Chondrocyte (in vitro differentiated cells): ENCODE data around the gene LPAR6. TPM values are rescaled to one million over a fixed set of nuclear protein-coding genes. Genes with fewer than 3 reads are reported as not detected.
"Not testable (repeated sequence)": the region's sequence is repeated elsewhere in the genome, so short reads cannot be mapped to it uniquely, and the experiment has no call there.

Experiments
- DNase-seq: peaks from one replicate; pipeline ENCODE4 v3.0.0; 2021; ENCODE audit warnings: mixed read lengths, low spot score
- H3K27ac Mint-ChIP-seq: one replicate; pipeline ENCODE4 v1.8.0; 2021; ENCODE audit warnings: mild to moderate bottlenecking, moderate library complexity, mixed read lengths; ENCODE audit not compliant: unreplicated experiment
- H3K27me3 Mint-ChIP-seq: 2 replicates; pipeline ENCODE4 v1.8.0; 2021; ENCODE audit warnings: low read depth, mixed read lengths
- H3K36me3 Mint-ChIP-seq: 2 replicates; pipeline ENCODE4 v1.8.0; 2021; ENCODE audit warnings: low read depth, mixed read lengths
- H3K4me1 Mint-ChIP-seq: 2 replicates; pipeline ENCODE4 v1.8.0; 2021; ENCODE audit warnings: low read depth, mild to moderate bottlenecking, mixed read lengths
- H3K4me3 Mint-ChIP-seq: one replicate; pipeline ENCODE4 v1.8.0; 2021; ENCODE audit warnings: mild to moderate bottlenecking, moderate library complexity, mixed read lengths; ENCODE audit not compliant: unreplicated experiment
- H3K9me3 Mint-ChIP-seq: 2 replicates; pipeline ENCODE4 v1.8.0; 2021; ENCODE audit warnings: low read depth, mixed read lengths
- total RNA-seq: library from RNA; stranded (reverse); gene quantifications from 3 replicates; pipeline ENCODE4 v1.2.1, GENCODE V29; 2021
- TF ChIP-seq, protein P1 (sequence below): fragments of 200-600 bp; sonication (generic); IDR thresholded peaks from 2 replicates; pipeline ENCODE4 v1.5.0; 2021; ENCODE audit warnings: antibody characterized with exemption, mild to moderate bottlenecking, moderate library complexity

The LPAR6 gene
- total RNA-seq, 1 donor from 2014 or later = 4.1 TPM

DNA sequence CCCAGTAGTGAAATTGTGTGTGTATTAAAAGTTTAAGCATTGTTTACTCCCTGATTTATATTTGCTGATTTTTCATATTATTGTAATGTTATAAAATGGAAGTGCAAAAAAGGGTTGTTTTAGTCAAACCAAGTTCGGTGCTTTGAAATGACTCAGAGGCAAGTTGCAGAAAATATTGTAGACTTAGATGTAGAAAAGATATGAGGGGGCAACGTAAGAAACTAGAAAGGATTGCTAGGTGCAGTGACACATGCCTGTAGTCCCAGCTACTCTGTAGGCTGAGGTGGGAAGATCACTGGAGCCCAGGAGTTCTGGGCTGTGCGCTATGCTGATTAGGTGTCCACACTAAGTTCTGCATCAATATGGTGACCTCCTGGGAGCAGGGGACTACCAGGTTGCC is 16.1 kb upstream of the LPAR6 start:
- Mint-ChIP-seq H3K4me3 (no peak overlapping the region), H3K4me1 (peaks cover 32% of the 10 kb centered on the region), H3K36me3 (peaks cover 4% of the 10 kb centered on the region), H3K27ac (peak overlapping the region; percentile 24), H3K27me3 (no peaks in the 10 kb centered on the region), H3K9me3 (no peaks in the 10 kb centered on the region)
- no peak for DNase-seq
- TF ChIP-seq, protein P1, sequence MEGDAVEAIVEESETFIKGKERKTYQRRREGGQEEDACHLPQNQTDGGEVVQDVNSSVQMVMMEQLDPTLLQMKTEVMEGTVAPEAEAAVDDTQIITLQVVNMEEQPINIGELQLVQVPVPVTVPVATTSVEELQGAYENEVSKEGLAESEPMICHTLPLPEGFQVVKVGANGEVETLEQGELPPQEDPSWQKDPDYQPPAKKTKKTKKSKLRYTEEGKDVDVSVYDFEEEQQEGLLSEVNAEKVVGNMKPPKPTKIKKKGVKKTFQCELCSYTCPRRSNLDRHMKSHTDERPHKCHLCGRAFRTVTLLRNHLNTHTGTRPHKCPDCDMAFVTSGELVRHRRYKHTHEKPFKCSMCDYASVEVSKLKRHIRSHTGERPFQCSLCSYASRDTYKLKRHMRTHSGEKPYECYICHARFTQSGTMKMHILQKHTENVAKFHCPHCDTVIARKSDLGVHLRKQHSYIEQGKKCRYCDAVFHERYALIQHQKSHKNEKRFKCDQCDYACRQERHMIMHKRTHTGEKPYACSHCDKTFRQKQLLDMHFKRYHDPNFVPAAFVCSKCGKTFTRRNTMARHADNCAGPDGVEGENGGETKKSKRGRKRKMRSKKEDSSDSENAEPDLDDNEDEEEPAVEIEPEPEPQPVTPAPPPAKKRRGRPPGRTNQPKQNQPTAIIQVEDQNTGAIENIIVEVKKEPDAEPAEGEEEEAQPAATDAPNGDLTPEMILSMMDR = no peak

DNA sequence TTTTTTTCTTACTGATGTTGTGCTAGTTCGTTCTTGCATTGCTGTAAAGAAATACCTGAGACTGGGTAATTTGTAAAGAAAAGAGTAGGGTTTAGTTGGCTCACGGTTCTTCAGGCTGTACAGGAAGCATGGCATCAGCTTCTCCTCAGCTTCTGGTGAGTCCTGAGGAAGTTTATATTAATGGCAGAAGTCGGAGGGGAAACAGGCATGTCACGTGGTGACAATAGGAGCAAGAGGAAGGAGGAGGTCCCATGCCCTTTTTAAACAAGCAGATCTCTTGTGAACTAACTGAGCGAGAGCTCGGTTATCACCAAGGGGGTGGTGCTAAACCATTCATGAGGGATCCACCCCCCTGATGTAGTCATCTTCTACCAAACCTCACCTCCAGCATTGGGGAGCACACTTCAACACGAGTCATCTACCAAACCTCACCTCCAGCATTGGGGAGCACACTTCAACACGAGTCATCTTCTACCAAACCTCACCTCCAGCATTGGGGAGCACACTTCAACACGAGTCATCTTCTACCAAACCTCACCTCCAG is 13.9 kb upstream of the LPAR6 start:
- peak overlapping the region; percentile 15 for H3K27ac Mint-ChIP-seq
- H3K4me3 Mint-ChIP-seq, H3K36me3 Mint-ChIP-seq: not testable (repeated sequence)

DNA sequence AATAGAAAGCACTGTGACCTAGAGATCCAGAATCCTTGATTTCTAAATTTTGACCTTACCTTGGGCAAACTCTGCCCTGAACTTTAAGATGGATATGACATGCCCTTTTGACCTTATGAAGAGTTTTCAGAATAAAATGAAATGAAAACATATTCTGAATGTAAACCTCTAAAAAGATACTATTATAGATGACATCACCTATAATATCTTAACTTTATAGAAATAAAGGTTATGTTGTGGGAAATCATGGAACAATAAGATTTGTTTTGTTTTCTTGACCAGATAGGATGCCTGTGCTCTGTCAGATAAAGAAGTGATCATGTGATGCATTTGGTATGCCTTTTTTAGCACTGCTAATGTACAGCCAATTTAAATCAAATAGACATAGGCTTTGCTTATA is 13.1 kb upstream of the LPAR6 start:
- Mint-ChIP-seq H3K4me1 (peaks cover 17% of the 10 kb centered on the region), H3K4me3 (no peak overlapping the region), H3K27ac (no peak overlapping the region), H3K9me3 (peaks cover 7% of the 10 kb centered on the region), H3K36me3 (peaks cover 6% of the 10 kb centered on the region), H3K27me3 (no peaks in the 10 kb centered on the region)
- TF ChIP-seq, protein P1 = no peak
- DNase-seq = no peak

More for the DNA sequence above, 13.9 kb upstream of the LPAR6 start:
- not testable (repeated sequence) for H3K27me3 Mint-ChIP-seq, DNase-seq, H3K9me3 Mint-ChIP-seq
- H3K4me1 Mint-ChIP-seq = peaks cover 25% of the 10 kb centered on the region

DNA sequence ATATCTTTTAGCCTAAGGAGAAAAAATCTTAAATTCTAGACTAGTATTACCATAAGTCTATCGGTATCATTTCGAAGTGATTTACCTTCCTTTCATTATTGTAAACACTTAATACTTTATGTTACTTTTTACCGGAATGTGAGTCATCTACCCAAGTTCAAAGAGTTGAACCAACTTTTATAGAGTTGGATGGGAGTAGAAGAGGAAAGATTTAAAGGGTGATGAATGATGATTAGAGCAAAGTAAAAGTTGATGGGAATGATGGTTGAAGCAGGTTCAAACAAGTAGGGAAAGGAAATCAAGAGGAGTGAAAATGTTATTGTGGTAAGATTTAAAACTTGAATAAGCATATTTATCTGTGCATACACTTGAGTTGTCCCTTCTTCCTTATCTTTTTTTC is 11.3 kb upstream of the LPAR6 start:
- Mint-ChIP-seq H3K27me3 (no peaks in the 10 kb centered on the region), H3K9me3 (peaks cover 23% of the 10 kb centered on the region), H3K27ac (no peak overlapping the region), H3K36me3 (peaks cover 16% of the 10 kb centered on the region), H3K4me1 (peaks cover 4% of the 10 kb centered on the region), H3K4me3 (no peak overlapping the region)
- no peak for DNase-seq
- TF ChIP-seq, protein P1 = no peak

DNA sequence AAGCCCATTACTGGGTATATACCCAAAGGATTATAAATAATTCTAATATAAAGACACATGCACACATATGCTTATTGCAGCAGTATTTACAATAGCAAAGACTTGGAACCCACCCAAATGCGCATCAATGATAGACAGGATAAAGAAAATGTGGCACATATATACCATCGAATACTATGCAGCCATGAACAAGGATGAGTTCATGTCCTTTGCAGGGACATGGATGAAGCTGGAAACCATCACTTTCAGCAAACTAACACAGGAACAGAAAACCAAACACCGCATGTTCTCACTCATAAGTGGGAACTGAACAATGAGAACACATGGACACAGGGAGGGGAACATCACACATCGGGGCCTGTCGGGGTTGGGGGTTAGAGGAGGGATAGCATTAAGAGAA is 9.1 kb upstream of the LPAR6 start:
- H3K4me1 Mint-ChIP-seq, H3K4me3 Mint-ChIP-seq, H3K27me3 Mint-ChIP-seq, H3K27ac Mint-ChIP-seq, DNase-seq: not testable (repeated sequence)
- peaks cover 37% of the 10 kb centered on the region for H3K9me3 Mint-ChIP-seq
- H3K36me3 Mint-ChIP-seq = peaks cover 32% of the 10 kb centered on the region

DNA sequence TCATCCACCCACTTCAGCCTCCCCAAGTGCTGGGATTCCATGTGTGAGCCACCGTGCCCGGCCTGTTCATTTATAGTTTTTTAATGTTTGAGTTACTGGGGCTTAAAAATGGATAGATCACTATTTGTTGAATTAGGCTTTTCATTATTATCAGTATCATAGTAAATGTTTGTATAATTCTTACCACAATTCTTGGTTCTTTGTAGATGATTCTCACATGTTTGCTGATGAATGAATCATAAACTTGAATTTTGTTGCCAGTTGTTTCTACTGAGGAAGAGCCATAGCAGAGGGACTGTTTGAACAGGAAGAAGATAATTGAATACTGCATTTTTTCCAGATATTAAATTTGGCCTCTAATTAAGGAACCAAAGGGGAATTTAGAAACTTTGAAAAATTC is 2.6 kb upstream of the LPAR6 start:
- Mint-ChIP-seq H3K9me3 (peaks cover 27% of the 10 kb centered on the region), H3K27ac (no peak overlapping the region), H3K4me3 (no peak overlapping the region), H3K27me3 (no peaks in the 10 kb centered on the region), H3K4me1 (peaks cover 20% of the 10 kb centered on the region), H3K36me3 (peaks cover 33% of the 10 kb centered on the region)
- DNase-seq = no peak
- TF ChIP-seq, protein P1 = no peak
